Endothelial cell of umbilical vein (primary cell): Measurements from ENCODE around the gene TPMT. TPM values are rescaled to one million over a fixed set of nuclear protein-coding genes. Genes with fewer than 3 reads are reported as not detected.

Source experiments
- BruUV-seq: library from RNA; stranded (reverse); fragments of 400-500 nt; replicated peaks from 2 replicates; lab custom pipeline; 2021; lab: Mats Ljungman, UMichigan
- CTCF ChIA-PET: fragments of 300-600, 350-600 bp; sonication (Branson Sonifier 250); formaldehyde crosslinking; loops from one replicate; lab custom pipeline; 2021; ENCODE audit warnings: antibody characterized with exemption, inconsistent platforms; lab: Charles Lee
- POLR2A ChIA-PET: fragments of 300-600, 350-600 bp; sonication (Branson Sonifier 250); formaldehyde crosslinking; loops from one replicate; lab custom pipeline; 2021; ENCODE audit warnings: antibody characterized with exemption, inconsistent platforms; lab: Charles Lee
- DNase-seq: peaks from one replicate; pipeline ENCODE4 v3.0.0-alpha.2; 2011; ENCODE audit warnings: low read depth, low spot score
- FAIRE-seq: peaks from 2 replicates; lab custom pipeline; 2011; peaks lifted over from hg19 to GRCh38; lab: Jason Lieb, UNC
- H2AFZ ChIP-seq: 2 replicates; pipeline ENCODE4 v1.6.0; 2012; ENCODE audit warnings: low read depth, low read length, control low read depth, inconsistent platforms
- H3K27ac ChIP-seq: 2 replicates; pipeline ENCODE4 v1.5.1; 2011; ENCODE audit warnings: low read depth, mild to moderate bottlenecking, control low read depth, low read length, moderate library complexity; ENCODE audit not compliant: insufficient read depth
- H3K27me3 ChIP-seq, 2 experiments: 2 replicates each; pipeline versions ENCODE4 v1.6.0 to v1.6.1; 2011; ENCODE audit warnings: low read length in 2 of 2, mixed read lengths in 1 of 2; ENCODE audit not compliant: control insufficient read depth in 2 of 2, insufficient read depth in 2 of 2
- H3K36me3 ChIP-seq, 2 experiments: 2 replicates in 1 of 2; 3 replicates in 1 of 2; pipeline ENCODE4 v1.5.1; 2011; ENCODE audit warnings: low read length in 2 of 2, mild to moderate bottlenecking in 1 of 2, moderate library complexity in 1 of 2; ENCODE audit not compliant: control insufficient read depth in 2 of 2, insufficient read depth in 2 of 2; ENCODE audit errors: extremely low read depth in 1 of 2
- H3K4me1 ChIP-seq: 3 replicates; pipeline ENCODE4 v1.5.1; 2011; ENCODE audit warnings: mild to moderate bottlenecking, low read length; ENCODE audit not compliant: control insufficient read depth, insufficient read depth; ENCODE audit errors: extremely low read depth
- H3K4me2 ChIP-seq: 2 replicates; pipeline ENCODE4 v1.6.1; 2011; ENCODE audit warnings: low read length, control low read depth, mixed read lengths; ENCODE audit not compliant: insufficient read depth
- H3K4me3 ChIP-seq, 3 experiments: fragments of 200-600 bp in 1 of 3; sonication (generic), shearing (Covaris generic) in 1 of 3; replicated peaks in 1 of 3; 2 replicates each; pipeline ENCODE4 v1.5.1; 2011 to 2016; ENCODE audit warnings: control low read depth in 3 of 3, low read length in 3 of 3, mild to moderate bottlenecking in 2 of 3, inconsistent platforms in 1 of 3, low read depth in 1 of 3, moderate library complexity in 1 of 3; ENCODE audit not compliant: insufficient read depth in 1 of 3
- H3K79me2 ChIP-seq: 2 replicates; pipeline ENCODE4 v1.6.0; 2012; ENCODE audit warnings: low read length, inconsistent platforms; ENCODE audit not compliant: control insufficient read depth, insufficient read depth
- H3K9ac ChIP-seq: replicated peaks from 2 replicates; pipeline ENCODE3; 2011; ENCODE audit warnings: low read length, control low read depth; ENCODE audit not compliant: insufficient read depth; ENCODE audit errors: extremely low read depth
- H3K9me1 ChIP-seq: replicated peaks from 3 replicates; pipeline ENCODE4 v1.6.0; 2011; ENCODE audit warnings: mild to moderate bottlenecking, low read length; ENCODE audit not compliant: control insufficient read depth, insufficient read depth; ENCODE audit errors: extremely low read depth
- H3K9me3 ChIP-seq: replicated peaks from 2 replicates; pipeline ENCODE4 v1.5.1; 2012; ENCODE audit warnings: low read length, inconsistent platforms; ENCODE audit not compliant: control insufficient read depth, insufficient read depth
- H4K20me1 ChIP-seq: replicated peaks from 2 replicates; pipeline ENCODE3; 2011; ENCODE audit warnings: mild to moderate bottlenecking, low read length; ENCODE audit not compliant: control insufficient read depth, insufficient read depth; ENCODE audit errors: extremely low read depth
- EZH2 ChIP-seq: IDR thresholded peaks from 2 replicates; pipeline ENCODE4 v1.6.1; 2012; ENCODE audit warnings: borderline replicate concordance, low read depth, mild to moderate bottlenecking, moderate library complexity, low read length, inconsistent platforms; ENCODE audit not compliant: severe bottlenecking
- FOS ChIP-seq: IDR thresholded peaks from 2 replicates; pipeline ENCODE4 v1.6.1; 2011; ENCODE audit warnings: mild to moderate bottlenecking, low read length, moderate library complexity, borderline replicate concordance; ENCODE audit not compliant: insufficient read depth
- GATA2 ChIP-seq: IDR thresholded peaks from 2 replicates; pipeline ENCODE4 v1.7.0; 2011; ENCODE audit warnings: low read depth, mild to moderate bottlenecking, moderate library complexity, mixed read lengths, low read length; ENCODE audit not compliant: insufficient read length, insufficient read depth
- JUN ChIP-seq: IDR thresholded peaks from 2 replicates; pipeline ENCODE4 v1.6.1; 2011; ENCODE audit warnings: borderline replicate concordance, low read depth; ENCODE audit not compliant: insufficient read length, insufficient read depth
- MYC ChIP-seq: IDR thresholded peaks from one replicate; pipeline ENCODE4 v1.6.1; 2011; ENCODE audit warnings: mild to moderate bottlenecking, low read depth, low read length
- POLR2A ChIP-seq: IDR thresholded peaks from 2 replicates; pipeline ENCODE4 v1.6.1; 2012; ENCODE audit warnings: low read depth, mild to moderate bottlenecking, control low read depth, low read length
- POLR2AphosphoS5 ChIP-seq: IDR thresholded peaks from 2 replicates; pipeline ENCODE4 v1.6.1; 2012; ENCODE audit warnings: low read depth, mild to moderate bottlenecking, control low read depth, low read length, moderate library complexity; ENCODE audit not compliant: insufficient read depth
- dilution Hi-C: fragments of 300-500 bp; cut with MboI; formaldehyde crosslinking; loops from one replicate; pipeline ENCODE4 v1.15.0; 2019; ENCODE audit warnings: low sequenced_read_pairs; ENCODE audit not compliant: extremely low pct_ligation_motif_present
- intact Hi-C: fragments of 100-400 bp; cut with micrococcal nuclease; formaldehyde crosslinking; loops from one replicate; pipeline ENCODE4 v1.10.0; 2022
- polyA plus RNA-seq, 4 experiments: library from polyadenylated mRNA; depleted of rRNA in 3 of 4; stranded (reverse) in 3 of 4; unstranded in 1 of 4; fragments of >200 nt; gene quantifications; 2 replicates each; pipeline versions ENCODE4 v1.2.1 to v1.2.3, GENCODE V29; 2011 to 2012; ENCODE audit warnings: missing spikeins in 1 of 4
- total RNA-seq: library from RNA; stranded (reverse); gene quantifications from 2 replicates; pipeline ENCODE4 v1.2.3, GENCODE V29; 2021
- TF ChIP-seq, protein P1 (sequence below), 2 donors: IDR thresholded peaks; 1 replicate in 1 of 2; 2 replicates in 1 of 2; pipeline ENCODE4 v1.5.1; 2011; ENCODE audit warnings: low read length in 2 of 2, mild to moderate bottlenecking in 2 of 2, moderate library complexity in 2 of 2, control low read depth in 1 of 2, inconsistent platforms in 1 of 2, low read depth in 1 of 2; ENCODE audit not compliant: insufficient read depth in 1 of 2; ENCODE audit errors: extremely low read depth in 1 of 2
- TF ChIP-seq, protein P2 (sequence below): IDR thresholded peaks from 2 replicates; pipeline ENCODE4 v1.6.1; 2011; ENCODE audit not compliant: insufficient read depth, insufficient read length

TPMT gene
- total and polyA plus RNA-seq, 2 donors (not counting 3 experiments of a cell fraction or from before 2014, with no cell fraction given): 6.5 to 11.1 TPM

DNA sequence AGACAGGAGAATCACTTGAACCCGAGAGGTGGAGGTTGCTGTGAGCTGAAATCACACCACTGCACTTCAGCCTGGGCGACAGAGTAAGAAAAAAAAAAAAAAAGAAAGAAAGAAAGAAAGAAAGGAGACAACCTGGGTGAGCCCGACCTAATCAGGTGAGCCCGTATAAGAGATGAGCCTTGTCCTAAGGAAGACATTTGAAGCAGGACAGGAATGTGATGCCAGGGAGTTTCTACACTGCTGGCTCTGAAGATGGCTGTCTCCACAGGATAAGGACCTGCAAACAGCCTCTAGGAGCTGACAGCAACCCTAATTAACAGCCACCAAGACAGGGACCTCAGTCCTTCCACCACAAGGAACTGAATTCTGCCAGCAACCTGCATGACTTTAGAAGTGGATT is 74.3 kb downstream of the TPMT start:
- Histone ChIP-seq H3K27ac (no peak overlapping the region), H4K20me1 (no peaks in the 10 kb centered on the region), H3K27me3 (peaks cover 0 to 3% of the 10 kb centered on the region in 2 experiments), H3K4me1 (no peaks in the 10 kb centered on the region), H3K79me2 (no peaks in the 10 kb centered on the region), H3K4me2 (no peak overlapping the region), H3K9me1 (no peaks in the 10 kb centered on the region), H3K9me3 (no peaks in the 10 kb centered on the region), H3K9ac (no peak overlapping the region), H3K4me3 (no peak overlapping the region), H2AFZ (no peak overlapping the region), H3K36me3 (no peaks in the 10 kb centered on the region)
- no TSS peak for BruUV-seq
- intact Hi-C loops (no loop called here), dilution Hi-C loops (no loop called here)
- FAIRE-seq: no peak
- POLR2A ChIA-PET: no interaction called here
- TF ChIP-seq POLR2AphosphoS5 (no peak), POLR2A (no peak)
- TF ChIP-seq, protein P1, sequence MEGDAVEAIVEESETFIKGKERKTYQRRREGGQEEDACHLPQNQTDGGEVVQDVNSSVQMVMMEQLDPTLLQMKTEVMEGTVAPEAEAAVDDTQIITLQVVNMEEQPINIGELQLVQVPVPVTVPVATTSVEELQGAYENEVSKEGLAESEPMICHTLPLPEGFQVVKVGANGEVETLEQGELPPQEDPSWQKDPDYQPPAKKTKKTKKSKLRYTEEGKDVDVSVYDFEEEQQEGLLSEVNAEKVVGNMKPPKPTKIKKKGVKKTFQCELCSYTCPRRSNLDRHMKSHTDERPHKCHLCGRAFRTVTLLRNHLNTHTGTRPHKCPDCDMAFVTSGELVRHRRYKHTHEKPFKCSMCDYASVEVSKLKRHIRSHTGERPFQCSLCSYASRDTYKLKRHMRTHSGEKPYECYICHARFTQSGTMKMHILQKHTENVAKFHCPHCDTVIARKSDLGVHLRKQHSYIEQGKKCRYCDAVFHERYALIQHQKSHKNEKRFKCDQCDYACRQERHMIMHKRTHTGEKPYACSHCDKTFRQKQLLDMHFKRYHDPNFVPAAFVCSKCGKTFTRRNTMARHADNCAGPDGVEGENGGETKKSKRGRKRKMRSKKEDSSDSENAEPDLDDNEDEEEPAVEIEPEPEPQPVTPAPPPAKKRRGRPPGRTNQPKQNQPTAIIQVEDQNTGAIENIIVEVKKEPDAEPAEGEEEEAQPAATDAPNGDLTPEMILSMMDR (IDR thresholded peaks at IDR 0.05; ENCODE audit: extremely low read depth in 1 of 2, insufficient read depth in 1 of 2, low read depth in 1 of 2, low read length in 2 of 2): no peak
- CTCF ChIA-PET: no interaction called here
- no peak for DNase-seq

DNA sequence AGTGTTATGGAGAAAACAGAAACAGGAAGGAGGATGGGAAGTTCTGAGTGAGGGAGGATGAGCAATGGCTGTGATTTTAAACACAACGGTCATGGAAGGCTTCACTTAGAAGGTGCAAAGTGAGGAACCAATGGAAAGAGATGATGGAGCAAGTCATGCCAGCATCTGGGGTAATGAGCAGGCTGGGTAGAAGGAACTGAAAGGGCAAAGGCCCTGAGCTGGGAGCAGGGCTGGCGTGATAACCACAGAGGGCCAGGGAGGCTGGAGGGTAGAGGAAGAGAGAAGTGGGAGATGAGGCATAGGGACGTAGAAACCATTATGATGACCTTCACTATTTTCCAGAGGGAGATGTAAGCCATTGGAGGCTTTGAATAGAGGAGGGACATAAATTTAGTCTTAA is 76.0 kb downstream of the TPMT start:
- POLR2A ChIA-PET: no interaction called here
- intact Hi-C loops (no loop called here), dilution Hi-C loops (no loop called here)
- no peaks in the 10 kb centered on the region for H4K20me1 ChIP-seq
- FAIRE-seq: no peak
- H3K27ac ChIP-seq: no peak overlapping the region
- H3K4me2 ChIP-seq: no peak overlapping the region
- TF ChIP-seq JUN: no peak
- no peak for TF ChIP-seq EZH2
- TF ChIP-seq, protein P1 (IDR thresholded peaks at IDR 0.05; ENCODE audit: extremely low read depth in 1 of 2, insufficient read depth in 1 of 2, low read depth in 1 of 2, low read length in 2 of 2): no peak
- no peak for TF ChIP-seq MYC
- TF ChIP-seq FOS: no peak
- TF ChIP-seq POLR2AphosphoS5: no peak
- TF ChIP-seq GATA2: no peak
- TF ChIP-seq, protein P2, sequence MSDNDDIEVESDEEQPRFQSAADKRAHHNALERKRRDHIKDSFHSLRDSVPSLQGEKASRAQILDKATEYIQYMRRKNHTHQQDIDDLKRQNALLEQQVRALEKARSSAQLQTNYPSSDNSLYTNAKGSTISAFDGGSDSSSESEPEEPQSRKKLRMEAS: no peak
- no peak for TF ChIP-seq POLR2A
- no peaks in the 10 kb centered on the region for H3K9me3 ChIP-seq
- no peak overlapping the region for H3K4me3 ChIP-seq
- H3K36me3 ChIP-seq: no peaks in the 10 kb centered on the region
- no TSS peak for BruUV-seq
- peaks cover 0 to 3% of the 10 kb centered on the region in 2 experiments for H3K27me3 ChIP-seq
- H3K4me1 ChIP-seq: no peaks in the 10 kb centered on the region
- CTCF ChIA-PET: interaction anchor here (1.2 kb wide), 1 partner anchor 10 kb away, joined by 3 read pairs; no protein-coding TSS in a partner anchor
- no peaks in the 10 kb centered on the region for H3K79me2 ChIP-seq
- no peak overlapping the region for H2AFZ ChIP-seq
- no peak for DNase-seq
- no peaks in the 10 kb centered on the region for H3K9me1 ChIP-seq
- H3K9ac ChIP-seq: no peak overlapping the region
